Measurements from ENCODE around the gene PGAP3.
"Not testable (repeated sequence)": the region's sequence is repeated elsewhere in the genome, so short reads cannot be mapped to it uniquely, and the experiment has no call there.

Gene PGAP3

DNA sequence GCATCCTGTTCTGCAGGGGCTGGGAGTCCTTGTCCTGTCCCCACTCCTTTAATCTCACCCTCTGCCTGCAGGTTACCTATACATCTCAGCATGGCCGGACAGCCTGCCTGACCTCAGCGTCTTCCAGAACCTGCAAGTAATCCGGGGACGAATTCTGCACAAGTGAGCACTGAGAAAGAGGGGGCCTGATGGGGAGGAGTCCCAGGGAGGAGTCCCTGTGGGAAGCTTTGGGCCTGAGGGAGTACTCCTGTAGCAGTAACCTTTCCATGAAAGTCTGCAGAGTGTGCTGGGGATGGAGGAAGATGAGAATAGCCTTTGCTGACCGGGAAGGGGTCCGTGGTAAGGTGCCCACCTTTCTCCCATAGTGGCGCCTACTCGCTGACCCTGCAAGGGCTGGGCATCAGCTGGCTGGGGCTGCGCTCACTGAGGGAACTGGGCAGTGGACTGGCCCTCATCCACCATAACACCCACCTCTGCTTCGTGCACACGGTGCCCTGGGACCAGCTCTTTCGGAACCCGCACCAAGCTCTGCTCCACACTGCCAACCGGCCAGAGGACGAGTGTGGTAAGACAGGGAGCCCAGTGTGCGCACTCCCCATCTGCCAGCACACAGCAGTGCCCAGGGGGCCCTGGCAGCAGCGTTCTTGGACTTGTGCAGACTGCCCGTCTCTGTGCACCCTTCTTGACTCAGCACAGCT is 27.7 kb upstream of the PGAP3 start:
- DNase-seq = no peak

DNA sequence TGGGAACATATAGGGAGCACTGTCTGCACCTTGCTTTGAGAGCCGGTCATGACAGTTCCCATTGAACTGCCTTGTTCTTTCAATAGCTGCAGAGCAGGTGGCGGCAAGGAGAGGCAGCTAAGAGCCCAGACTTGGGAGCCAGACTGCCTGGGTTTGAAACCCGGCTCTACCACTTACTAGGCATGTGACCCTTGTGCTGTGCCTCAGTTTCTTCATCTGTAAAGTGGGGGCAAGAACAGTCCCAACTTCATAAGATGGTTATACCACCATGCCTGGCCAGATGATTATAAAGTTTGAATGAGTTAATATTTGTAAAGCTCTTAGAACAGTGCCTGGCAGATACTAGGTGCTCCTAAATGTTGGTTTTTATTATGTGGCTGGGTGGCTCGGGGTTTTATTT is 26.4 kb upstream of the PGAP3 start:
- no peak for DNase-seq

DNA sequence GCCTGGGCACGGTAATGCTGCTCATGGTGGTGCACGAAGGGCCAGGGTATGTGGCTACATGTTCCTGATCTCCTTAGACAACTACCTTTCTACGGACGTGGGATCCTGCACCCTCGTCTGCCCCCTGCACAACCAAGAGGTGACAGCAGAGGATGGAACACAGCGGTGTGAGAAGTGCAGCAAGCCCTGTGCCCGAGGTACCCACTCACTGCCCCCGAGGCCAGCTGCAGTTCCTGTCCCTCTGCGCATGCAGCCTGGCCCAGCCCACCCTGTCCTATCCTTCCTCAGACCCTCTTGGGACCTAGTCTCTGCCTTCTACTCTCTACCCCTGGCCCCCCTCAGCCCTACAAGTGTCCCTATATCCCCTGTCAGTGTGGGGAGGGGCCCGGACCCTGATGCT is 24.0 kb upstream of the PGAP3 start:
- DNase-seq = no peak

DNA sequence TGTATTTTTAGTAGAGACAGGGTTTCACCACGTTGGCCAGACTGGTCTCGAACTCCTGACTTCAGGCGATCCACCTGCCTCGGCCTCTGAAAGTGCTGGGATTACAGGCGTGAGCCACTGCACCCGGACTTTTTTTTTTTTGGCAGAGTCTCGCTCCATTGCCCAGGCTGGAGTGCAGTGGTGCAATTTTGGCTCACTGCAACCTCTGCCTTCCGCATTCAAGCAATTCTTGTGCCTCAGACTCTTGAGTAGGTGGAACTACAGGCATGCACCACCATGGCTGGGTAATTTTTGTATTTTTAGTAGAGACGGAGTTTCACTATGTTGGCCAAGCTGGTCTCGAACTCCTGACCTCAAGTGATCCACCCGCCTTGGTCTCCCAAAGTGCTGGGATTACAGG is 23.2 kb upstream of the PGAP3 start:
- DNase-seq = not testable (repeated sequence)

DNA sequence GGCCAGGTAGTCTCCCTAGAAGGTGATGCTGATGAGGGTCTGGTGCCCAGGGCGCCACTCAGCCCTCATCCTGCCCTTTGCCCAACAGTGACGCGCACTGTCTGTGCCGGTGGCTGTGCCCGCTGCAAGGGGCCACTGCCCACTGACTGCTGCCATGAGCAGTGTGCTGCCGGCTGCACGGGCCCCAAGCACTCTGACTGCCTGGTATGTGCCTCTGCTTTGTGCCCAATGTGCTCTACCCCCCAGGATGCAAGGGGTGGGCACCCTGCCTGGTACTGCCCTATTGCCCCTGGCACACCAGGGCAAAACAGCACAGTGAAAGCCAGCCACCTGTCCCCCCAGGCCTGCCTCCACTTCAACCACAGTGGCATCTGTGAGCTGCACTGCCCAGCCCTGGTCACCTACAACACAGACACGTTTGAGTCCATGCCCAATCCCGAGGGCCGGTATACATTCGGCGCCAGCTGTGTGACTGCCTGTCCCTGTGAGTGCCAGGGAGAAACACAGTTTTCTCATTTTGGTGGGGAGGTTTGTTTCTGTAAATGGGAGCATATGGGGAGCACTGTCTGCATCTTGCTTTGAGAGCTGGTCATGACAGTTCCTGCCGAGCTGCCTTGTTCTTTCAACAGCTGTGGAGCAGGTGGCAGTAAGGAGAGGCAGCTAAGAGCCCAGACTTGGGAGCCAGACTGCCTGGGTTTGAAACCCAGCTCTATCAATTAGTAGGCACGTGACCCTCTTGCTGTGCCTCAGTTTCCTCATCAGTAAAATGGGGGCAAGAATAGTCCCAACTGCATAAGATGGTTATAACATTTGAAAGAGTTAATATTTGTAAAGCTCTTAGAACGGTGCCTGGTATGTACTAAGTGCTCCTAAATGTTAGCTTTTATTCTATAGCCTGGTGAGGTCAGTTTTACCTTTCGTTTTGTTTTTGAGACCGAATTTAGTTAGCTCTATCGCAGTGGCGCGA is 22.4 kb upstream of the PGAP3 start:
- DNase-seq = no peak

DNA sequence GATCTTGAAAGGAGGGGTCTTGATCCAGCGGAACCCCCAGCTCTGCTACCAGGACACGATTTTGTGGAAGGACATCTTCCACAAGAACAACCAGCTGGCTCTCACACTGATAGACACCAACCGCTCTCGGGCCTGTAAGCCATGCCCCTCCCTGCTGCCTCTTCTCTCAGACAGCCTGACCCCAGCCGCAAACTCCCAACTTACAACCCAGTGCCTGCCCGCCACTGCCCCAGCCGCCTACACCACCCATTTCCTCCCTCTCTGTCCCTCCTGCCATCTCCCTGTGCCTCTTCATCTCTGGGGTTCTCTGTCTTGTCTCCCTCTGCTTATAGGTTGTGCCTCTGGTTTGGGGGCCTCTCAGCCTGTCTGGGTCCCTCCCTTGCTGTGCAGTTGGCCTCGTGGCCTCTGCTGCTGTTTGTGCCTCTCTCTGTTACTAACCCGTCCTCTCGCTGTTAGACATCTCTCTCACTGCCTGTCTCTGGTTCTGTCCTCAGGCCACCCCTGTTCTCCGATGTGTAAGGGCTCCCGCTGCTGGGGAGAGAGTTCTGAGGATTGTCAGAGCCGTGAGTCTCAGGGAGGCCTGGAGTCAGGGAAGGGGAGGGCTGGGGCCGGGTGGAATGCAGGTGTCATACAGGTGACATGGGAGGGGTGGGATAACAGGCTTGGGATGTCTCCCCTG is 21.6 kb upstream of the PGAP3 start:
- DNase-seq = no peak

DNA sequence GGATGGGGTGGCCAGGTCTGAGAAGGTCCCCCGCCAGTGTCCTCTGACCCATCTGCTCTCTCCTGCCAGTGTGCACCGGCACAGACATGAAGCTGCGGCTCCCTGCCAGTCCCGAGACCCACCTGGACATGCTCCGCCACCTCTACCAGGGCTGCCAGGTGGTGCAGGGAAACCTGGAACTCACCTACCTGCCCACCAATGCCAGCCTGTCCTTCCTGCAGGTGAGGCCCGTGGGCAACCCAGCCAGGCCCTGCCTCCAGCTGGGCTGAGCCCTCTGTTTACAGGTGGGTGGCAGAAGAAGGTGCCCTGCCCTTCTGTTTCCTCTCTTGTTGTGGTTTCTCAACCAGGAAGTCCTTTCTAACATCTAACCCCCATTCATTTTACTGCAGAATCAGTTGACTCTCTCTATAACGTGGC is 19.1 kb upstream of the PGAP3 start:
- no peak for DNase-seq

DNA sequence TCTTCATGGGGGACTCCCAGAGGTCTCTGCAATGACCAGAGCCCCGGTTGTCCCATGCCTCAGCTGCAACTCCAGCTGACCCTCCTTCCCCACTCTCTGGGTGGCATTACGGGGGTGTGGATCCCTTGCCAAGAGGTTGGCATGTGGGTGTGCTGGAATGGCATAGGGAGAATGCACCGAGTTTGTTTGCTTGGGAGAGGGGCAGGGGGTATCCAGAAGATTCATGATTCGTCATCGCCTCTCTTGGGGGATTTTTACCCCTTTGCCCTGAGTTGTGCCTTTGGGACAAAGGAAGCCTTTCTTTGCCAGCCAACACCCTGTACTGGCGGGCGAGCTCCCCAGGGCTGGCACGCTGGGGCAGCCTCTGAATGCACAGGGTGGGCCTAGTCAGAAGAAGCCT is 18.5 kb upstream of the PGAP3 start:
- DNase-seq = no peak

DNA sequence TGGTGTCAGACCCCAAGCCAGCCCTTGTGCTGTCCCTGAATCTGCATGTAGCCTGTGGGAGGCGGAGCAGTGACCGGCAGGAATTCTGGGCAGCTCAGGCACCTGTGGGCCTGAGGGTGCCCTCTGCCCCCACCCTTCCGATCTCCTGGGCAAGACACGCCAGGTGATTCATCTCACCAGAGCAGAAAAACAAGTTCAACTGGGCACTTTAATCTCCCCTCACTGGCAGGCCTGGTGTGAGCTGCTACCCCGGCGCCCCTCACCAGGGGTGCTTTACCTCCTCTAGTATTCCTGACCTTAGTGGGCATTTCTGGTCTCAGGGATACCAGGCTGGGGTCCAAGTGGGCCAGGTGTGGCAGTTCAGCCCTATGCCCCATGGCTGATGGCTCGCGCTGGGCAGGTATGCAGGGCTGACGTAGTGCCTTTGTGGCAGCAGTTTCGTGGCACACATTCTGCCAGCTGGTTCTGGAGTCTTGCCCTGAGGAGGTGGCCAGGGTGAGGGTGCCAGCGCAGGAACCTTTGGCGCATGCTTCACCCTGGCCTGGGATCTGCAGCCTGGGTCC is 18.0 kb upstream of the PGAP3 start:
- DNase-seq = no peak

DNA sequence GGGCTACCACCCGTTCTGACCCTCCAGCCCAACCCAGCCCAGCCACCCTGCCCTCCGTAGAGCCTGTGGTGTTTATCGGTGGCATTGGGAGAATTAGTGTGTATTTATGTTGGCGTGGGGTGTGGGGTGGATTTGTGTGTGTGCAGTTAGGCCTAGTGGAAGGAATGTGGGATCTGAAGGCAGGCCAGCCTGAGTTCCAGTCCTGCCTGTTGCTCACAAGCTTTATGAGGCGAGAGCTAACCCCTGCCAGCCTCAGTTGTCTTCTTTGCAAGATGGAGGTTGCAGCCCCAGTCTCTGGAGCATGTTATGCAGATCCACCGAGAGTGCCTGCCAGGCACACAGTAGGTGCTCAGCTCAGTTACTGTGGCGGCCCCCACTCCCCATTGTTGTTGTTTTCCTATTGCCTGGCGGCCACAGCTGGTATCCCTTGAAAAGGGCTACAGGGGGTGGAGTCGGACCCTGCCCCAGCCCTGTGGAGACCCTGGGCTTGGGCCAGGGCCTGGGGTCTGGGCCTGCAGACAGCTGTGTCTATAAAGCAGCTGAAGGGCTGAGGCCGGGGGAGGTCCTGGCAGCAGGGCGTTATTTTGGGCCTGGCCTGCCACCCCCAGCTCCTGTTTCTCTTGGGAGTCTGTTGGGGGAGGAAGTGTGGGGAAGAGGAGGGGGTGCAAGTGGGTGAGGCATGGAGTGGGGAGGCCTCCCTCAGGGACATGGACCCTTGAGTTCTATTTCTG is 17.1 kb upstream of the PGAP3 start:
- no peak for DNase-seq

DNA sequence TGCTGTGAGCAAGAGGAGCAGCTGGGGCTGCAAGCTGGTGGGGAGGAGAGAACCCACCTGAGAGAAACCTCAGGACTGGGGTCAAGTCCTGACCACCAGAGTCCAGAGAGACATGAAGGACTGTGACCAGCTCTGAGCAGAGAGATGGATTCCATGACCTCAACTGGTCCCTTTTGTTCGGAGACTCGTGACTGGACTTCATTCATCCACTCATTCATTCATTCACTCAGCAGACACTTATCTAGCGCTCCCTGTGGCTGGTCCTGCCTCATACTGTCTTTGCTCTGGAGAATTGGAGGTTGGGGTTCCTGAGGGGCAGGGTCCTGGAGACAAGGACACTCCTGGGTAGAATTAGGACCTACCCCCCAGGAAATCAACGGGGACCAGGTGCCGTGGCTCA is 16.1 kb upstream of the PGAP3 start:
- no peak for DNase-seq

DNA sequence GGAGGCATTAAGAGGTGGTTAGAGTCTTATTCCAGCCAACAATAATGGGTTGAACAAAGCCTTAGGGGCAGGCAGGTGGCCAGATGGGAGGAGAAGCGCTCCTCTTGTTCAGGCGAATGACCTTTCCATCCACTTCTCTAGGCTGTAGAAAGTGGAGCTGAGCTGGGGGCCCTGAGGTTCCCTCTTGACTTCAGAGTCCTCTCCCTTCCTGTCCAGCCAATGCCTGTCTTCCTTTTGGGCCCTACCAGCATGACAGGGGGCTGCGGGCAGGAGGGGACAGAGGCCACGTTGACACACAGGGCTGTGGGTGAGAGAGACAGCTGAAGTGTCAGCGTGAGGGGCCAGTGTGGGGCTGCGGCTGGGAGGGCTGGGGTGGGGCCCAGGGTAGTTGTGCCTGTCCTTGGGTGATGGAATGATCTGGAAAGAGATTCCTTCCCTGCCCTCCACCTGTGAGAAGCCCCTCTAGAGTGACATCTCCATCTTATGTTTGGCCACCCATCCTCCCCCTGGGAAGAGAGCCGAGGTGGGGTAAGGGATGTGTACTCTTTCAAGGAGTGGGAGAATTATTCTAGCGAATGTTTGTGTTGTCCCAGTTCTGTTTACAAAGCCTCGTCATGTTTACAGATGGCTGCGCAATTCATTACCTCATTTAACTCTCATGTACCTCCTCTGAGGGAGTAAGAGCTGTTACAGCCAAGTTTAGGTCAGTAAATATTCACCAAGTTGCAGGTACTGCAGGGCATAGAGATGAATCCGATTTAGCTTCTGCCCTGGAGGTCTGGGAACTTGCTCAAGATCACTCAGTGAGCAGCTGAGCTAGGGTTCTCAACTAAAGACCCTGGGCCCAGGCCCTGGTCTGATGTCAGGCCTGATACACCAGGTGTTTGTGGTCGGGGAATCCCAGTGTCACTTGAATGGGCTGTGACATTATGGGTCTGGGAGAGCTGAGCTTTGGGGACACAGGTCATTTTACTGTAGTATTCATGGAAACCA is 15.3 kb upstream of the PGAP3 start:
- no peak for DNase-seq

DNA sequence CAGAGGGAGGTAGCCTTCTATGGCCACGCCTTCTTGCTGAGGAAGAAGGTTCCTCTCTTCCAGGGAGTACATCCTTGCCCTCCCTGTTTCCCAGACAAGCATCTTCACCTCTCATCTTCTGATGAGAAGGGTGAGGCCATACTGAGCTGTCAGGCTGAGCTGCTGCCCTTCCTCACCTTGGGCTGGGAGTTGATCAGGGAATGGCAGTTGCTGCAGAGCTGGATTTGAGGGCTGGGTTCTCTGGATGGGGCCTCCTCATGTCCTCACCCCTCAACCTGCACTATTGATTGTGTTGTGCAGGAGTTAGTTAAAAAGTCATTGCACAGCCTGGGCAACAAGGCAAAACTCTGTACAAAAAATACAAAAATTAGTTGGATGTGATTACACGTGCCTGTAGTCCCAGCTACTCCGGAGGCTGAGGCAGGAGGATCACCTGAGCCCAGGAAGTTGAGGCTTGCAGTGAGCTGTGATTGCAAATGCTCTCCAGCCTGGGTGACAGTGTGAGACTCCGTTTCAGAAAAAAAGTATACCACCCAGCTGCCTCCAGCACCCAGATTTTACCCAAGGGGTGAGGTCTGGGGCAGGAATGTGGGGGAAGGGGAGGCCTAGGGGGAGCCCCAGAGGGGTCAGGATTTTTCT is 14.0 kb upstream of the PGAP3 start:
- DNase-seq = no peak

DNA sequence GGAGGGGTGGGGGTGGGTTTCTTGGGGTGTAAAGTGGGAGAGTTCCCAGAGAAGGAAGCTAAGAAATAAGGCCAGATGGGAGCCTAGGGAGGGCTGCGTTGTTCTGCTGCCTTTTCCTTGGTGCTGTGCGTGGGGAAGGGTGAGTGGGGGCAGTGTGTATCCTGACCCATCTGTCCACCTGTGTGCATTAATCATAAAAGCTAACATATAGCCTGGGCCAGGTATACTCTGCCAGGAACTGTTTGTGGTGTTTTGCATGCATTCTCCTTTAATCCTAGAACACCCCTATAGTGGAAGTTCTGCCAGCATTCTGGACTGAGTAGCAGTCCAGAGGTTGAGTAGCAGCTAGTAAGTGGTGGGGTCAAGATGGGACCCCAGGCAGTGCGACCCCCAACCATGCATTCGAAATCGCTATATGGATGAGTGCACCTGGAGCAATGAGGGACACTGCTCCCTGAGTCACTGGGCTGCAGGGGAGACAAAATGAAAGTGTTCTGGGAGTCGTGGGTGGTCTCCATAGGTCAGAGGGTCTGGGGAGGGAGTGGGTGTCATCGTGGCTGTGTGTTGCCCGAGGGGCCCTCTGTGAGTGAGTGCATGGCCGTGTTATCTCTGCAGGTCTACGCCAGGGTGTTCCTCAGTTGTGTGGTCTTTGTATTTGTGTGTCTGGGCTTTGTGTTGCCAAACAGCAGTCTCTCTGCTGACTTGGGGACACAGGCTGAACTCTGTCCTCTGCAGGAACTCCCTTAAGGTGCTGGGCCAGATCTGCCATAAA is 13.3 kb upstream of the PGAP3 start:
- no peak for DNase-seq

DNA sequence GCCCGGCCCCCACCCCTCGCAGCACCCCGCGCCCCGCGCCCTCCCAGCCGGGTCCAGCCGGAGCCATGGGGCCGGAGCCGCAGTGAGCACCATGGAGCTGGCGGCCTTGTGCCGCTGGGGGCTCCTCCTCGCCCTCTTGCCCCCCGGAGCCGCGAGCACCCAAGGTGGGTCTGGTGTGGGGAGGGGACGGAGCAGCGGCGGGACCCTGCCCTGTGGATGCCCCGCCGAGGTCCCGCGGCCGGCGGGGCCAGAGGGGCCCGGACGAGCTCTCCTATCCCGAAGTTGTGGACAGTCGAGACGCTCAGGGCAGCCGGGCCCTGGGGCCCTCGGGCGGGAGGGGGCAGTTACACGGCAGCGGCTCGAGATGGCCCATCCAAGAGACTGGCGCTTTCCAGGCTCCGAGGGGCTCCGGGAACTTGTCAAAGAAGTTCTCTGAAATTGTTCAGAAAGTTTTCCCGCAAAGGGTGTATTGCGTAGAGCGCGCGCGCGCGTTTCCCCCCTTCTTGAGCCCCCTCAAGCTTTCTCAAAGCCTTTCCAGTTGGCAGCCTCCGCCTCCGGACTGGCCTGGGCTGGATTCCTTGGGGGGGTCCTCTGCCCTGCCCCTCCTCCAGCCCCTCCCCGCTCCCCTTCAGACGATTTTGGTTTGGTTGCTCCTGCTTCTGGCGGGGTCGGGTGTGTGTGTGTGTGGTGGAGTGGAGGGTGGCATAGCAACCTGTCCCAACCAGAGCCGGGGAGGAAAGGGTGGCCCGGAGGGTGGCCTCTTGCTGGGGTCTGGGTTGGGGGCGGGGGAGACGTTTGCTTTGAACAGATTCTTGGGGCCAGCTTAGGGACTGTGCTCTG is 12.5 kb upstream of the PGAP3 start:
- no peak for DNase-seq

DNA sequence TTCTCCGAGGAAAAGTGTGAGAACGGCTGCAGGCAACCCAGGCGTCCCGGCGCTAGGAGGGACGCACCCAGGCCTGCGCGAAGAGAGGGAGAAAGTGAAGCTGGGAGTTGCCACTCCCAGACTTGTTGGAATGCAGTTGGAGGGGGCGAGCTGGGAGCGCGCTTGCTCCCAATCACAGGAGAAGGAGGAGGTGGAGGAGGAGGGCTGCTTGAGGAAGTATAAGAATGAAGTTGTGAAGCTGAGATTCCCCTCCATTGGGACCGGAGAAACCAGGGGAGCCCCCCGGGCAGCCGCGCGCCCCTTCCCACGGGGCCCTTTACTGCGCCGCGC is 11.9 kb upstream of the PGAP3 start, which contains the start of gene ERBB2:
Gene ERBB2, plus strand, starts transcription at position 247 of the 330 bp plus-strand sequence. CDS start 175 bp downstream, outside the sequence.
- no peak for DNase-seq

DNA sequence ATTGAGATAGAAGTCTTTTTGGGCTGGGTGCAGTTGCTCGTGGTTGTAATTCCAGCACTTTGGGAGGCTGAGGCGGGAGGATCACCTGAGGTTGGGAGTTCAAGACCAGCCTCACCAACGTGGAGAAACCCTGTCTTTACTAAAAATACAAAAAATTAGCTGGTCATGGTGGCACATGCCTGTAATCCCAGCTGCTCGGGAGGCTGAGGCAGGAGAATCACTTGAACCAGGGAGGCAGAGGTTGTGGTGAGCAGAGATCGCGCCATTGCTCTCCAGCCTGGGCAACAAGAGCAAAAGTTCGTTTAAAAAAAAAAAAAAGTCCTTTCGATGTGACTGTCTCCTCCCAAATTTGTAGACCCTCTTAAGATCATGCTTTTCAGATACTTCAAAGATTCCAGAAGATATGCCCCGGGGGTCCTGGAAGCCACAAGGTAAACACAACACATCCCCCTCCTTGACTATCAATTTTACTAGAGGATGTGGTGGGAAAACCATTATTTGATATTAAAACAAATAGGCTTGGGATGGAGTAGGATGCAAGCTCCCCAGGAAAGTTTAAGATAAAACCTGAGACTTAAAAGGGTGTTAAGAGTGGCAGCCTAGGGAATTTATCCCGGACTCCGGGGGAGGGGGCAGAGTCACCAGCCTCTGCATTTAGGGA is 11.4 kb upstream of the PGAP3 start:
- DNase-seq = not testable (repeated sequence)

DNA sequence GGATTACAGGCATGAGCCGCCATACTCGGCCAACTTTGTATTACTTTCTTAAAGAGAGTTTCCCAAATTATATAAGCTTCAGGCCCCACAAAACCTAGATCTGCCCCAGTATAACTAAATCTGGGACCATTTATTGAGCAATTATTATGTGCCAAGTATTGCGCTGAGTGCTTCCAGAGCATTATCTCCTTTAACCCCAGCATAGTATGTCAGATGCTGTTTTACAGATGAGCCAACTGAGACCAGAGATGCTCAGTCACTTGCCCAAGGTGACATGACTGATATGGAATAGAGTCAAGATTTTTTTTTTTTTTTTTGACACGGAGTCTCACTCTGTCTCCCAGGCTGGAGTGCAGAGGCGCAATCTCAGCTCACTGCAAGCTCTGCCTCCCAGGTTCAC is 10.1 kb upstream of the PGAP3 start:
- DNase-seq = no peak
